Activated T-cell treated with anti-CD3 and anti-CD28 coated beads, Interleukin-2, amount 50 U/mL, for 4 hours (primary cell): ENCODE data around the gene HOXB2. TPM values are rescaled to one million over a fixed set of nuclear protein-coding genes. Genes with fewer than 3 reads are reported as not detected.

Experiments used
- ATAC-seq, 2 donors: fragments of 200-7000 bp; cut with Tn5 transposase; one replicate each; pipeline ENCODE4 v1.10.0; 2021
- DNase-seq: peaks from one replicate; pipeline ENCODE4 v3.0.0-alpha.2; 2020
- H3K27me3 Mint-ChIP-seq: one replicate; pipeline ENCODE4 v1.8.0; 2021; ENCODE audit warnings: low read depth, mixed read lengths
- H3K36me3 Mint-ChIP-seq: one replicate; pipeline ENCODE4 v1.8.0; 2022; ENCODE audit warnings: mixed read lengths; ENCODE audit not compliant: insufficient read depth
- H3K4me1 Mint-ChIP-seq: one replicate; pipeline ENCODE4 v1.8.0; 2021; ENCODE audit warnings: low read depth, mixed read lengths
- H3K4me3 Mint-ChIP-seq: one replicate; pipeline ENCODE4 v1.8.0; 2021; ENCODE audit warnings: mild to moderate bottlenecking, moderate library complexity, mixed read lengths
- H3K9me3 Mint-ChIP-seq: one replicate; pipeline ENCODE4 v1.8.0; 2021; ENCODE audit warnings: mixed read lengths
- total RNA-seq, 3 donors: library from RNA; stranded (reverse); gene quantifications; one replicate each; pipeline ENCODE4 v1.2.1, GENCODE V29; 2021

HOXB2 gene
- total RNA-seq, 3 donors from 2014 or later = 12.9 to 21.3 (median 12.9) TPM

- Mint-ChIP-seq H3K4me1 (peaks cover 7% of the 10 kb centered on the region), H3K4me3 (no peak overlapping the region), H3K27me3 (peaks cover 20% of the 10 kb centered on the region), H3K36me3 (no peaks in the 10 kb centered on the region), H3K9me3 (no peaks in the 10 kb centered on the region)
- DNase-seq = no peak
- no peak for ATAC-seq
Measured at GRCh38 chr17:48500435-48501426, 44.2 kb downstream of the HOXB2 start.

GRCh38 chr17:48499735-48500434 is 45.0 kb downstream of the HOXB2 start:
- DNase-seq (no peak), ATAC-seq (no peak)
- no peak overlapping the region for H3K4me3 Mint-ChIP-seq
- no peaks in the 10 kb centered on the region for H3K4me1 Mint-ChIP-seq
- no peaks in the 10 kb centered on the region for H3K36me3 Mint-ChIP-seq
- no peaks in the 10 kb centered on the region for H3K9me3 Mint-ChIP-seq
- peaks cover 22% of the 10 kb centered on the region for H3K27me3 Mint-ChIP-seq

GRCh38 chr17:48499248-48499647 is 45.7 kb downstream of the HOXB2 start:
- Mint-ChIP-seq H3K4me3 (no peak overlapping the region), H3K9me3 (no peaks in the 10 kb centered on the region), H3K27me3 (peaks cover 26% of the 10 kb centered on the region), H3K4me1 (no peaks in the 10 kb centered on the region), H3K36me3 (no peaks in the 10 kb centered on the region)
- ATAC-seq (no peak), DNase-seq (no peak)

GRCh38 chr17:48498164-48498850 is 46.6 kb downstream of the HOXB2 start:
- Mint-ChIP-seq H3K4me1 (no peaks in the 10 kb centered on the region), H3K27me3 (peaks cover 27% of the 10 kb centered on the region), H3K9me3 (no peaks in the 10 kb centered on the region), H3K36me3 (no peaks in the 10 kb centered on the region), H3K4me3 (no peak overlapping the region)
- ATAC-seq = no peak
- DNase-seq = no peak

GRCh38 chr17:48497103-48497502 is 47.8 kb downstream of the HOXB2 start:
- Mint-ChIP-seq H3K36me3 (no peaks in the 10 kb centered on the region), H3K4me3 (no peak overlapping the region), H3K9me3 (no peaks in the 10 kb centered on the region), H3K27me3 (peaks cover 22% of the 10 kb centered on the region), H3K4me1 (peaks cover 3% of the 10 kb centered on the region)
- DNase-seq = no peak
- ATAC-seq = no peak

GRCh38 chr17:48494335-48494734 is 50.6 kb downstream of the HOXB2 start:
- no peak for DNase-seq
- H3K9me3 Mint-ChIP-seq = no peaks in the 10 kb centered on the region
- ATAC-seq = no peak
- H3K4me1 Mint-ChIP-seq = peaks cover 7% of the 10 kb centered on the region
- no peak overlapping the region for H3K4me3 Mint-ChIP-seq
- no peaks in the 10 kb centered on the region for H3K36me3 Mint-ChIP-seq
- peaks cover 19% of the 10 kb centered on the region for H3K27me3 Mint-ChIP-seq

Other genes starting within 250 kb of the HOXB2 start
- 10 to 100 TPM; 25.8 to 33.9 (median 28.7) TPM for gene SKAP1, start 114.9 kb downstream of the HOXB2 start, total RNA-seq
- gene HOXB1, start 14.1 kb downstream of the HOXB2 start, total RNA-seq = not detected
- 1 to 10 TPM in 2 of 3 donors, under 1 TPM in 1; 0.94 to 1.6 (median 1.4) TPM for gene HOXB4, start 33.2 kb upstream of the HOXB2 start, total RNA-seq
- 1 to 10 TPM in 1 of 3 donors, under 1 TPM in 2; 0.50 to 1.0 (median 0.81) TPM for gene HOXB3, start 45.1 kb upstream of the HOXB2 start, total RNA-seq
- gene HOXB5, start 48.7 kb upstream of the HOXB2 start, total RNA-seq = under 1 TPM in 1 of 3 donors, not detected in 2; 0.08 TPM
- gene HOXB6, start 59.9 kb upstream of the HOXB2 start, total RNA-seq = under 1 TPM in 2 of 3 donors, not detected in 1; 0.24 to 0.27 TPM
- under 1 TPM; 0.18 to 0.43 (median 0.38) TPM for gene HOXB7, start 65.9 kb upstream of the HOXB2 start, total RNA-seq
- under 1 TPM in 2 of 3 donors, not detected in 1; 0.14 to 0.18 TPM for gene HOXB8, start 70.2 kb upstream of the HOXB2 start, total RNA-seq
- 1 to 10 TPM in 2 of 3 donors, under 1 TPM in 1; 0.63 to 1.4 (median 1.2) TPM for gene HOXB9, start 81.2 kb upstream of the HOXB2 start, total RNA-seq
- gene PRAC1, start 177.4 kb upstream of the HOXB2 start, total RNA-seq = not detected
- not detected for gene PRAC2, start 178.1 kb upstream of the HOXB2 start, total RNA-seq
- gene HOXB13, start 183.6 kb upstream of the HOXB2 start, total RNA-seq = under 1 TPM in 1 of 3 donors, not detected in 2; 0.11 TPM